ENCODE results near the gene GPC5. TPM values are rescaled to one million over a fixed set of nuclear protein-coding genes. Genes with fewer than 3 reads are reported as not detected.

The GPC5 gene
- total RNA-seq, 1 donor from 2014 or later: 0.57 TPM

- no peak for TF ChIP-seq CTCF (IDR thresholded peaks at IDR 0.05; ENCODE audit: unreplicated experiment)
- H3K36me3 Mint-ChIP-seq (ENCODE audit: insufficient read depth): no peaks in the 10 kb centered on the region
- no peak overlapping the region for H3K4me3 Mint-ChIP-seq (ENCODE audit: low read depth)
- no peaks in the 10 kb centered on the region for H3K27me3 Mint-ChIP-seq
- H3K4me1 Mint-ChIP-seq (ENCODE audit: low read depth): no peaks in the 10 kb centered on the region
- H3K27ac Mint-ChIP-seq: no peak overlapping the region
- DNase-seq (ENCODE audit: low spot score, unreplicated experiment): no peak
- no peaks in the 10 kb centered on the region for H3K9me3 Mint-ChIP-seq (ENCODE audit: low read depth)
Observed at GRCh38 chr13:91764527-91764926, 366.1 kb downstream of the GPC5 start.

GRCh38 chr13:91767651-91768050 is 369.2 kb downstream of the GPC5 start:
- no peaks in the 10 kb centered on the region for H3K9me3 Mint-ChIP-seq (ENCODE audit: low read depth)

GRCh38 chr13:91768746-91769145 is 370.3 kb downstream of the GPC5 start:
- Mint-ChIP-seq H3K4me1 (ENCODE audit: low read depth) (no peaks in the 10 kb centered on the region), H3K9me3 (ENCODE audit: low read depth) (no peaks in the 10 kb centered on the region), H3K36me3 (ENCODE audit: insufficient read depth) (no peaks in the 10 kb centered on the region), H3K27ac (no peak overlapping the region), H3K27me3 (no peaks in the 10 kb centered on the region), H3K4me3 (ENCODE audit: low read depth) (no peak overlapping the region)
- no peak for DNase-seq (ENCODE audit: low spot score, unreplicated experiment)
- TF ChIP-seq CTCF (IDR thresholded peaks at IDR 0.05; ENCODE audit: unreplicated experiment): no peak

More at GRCh38 chr13:91767651-91768050, 369.2 kb downstream of the GPC5 start:
- TF ChIP-seq CTCF (IDR thresholded peaks at IDR 0.05; ENCODE audit: unreplicated experiment): no peak
- no peak overlapping the region for H3K27ac Mint-ChIP-seq
- no peaks in the 10 kb centered on the region for H3K4me1 Mint-ChIP-seq (ENCODE audit: low read depth)
- DNase-seq (ENCODE audit: low spot score, unreplicated experiment): no peak
- H3K36me3 Mint-ChIP-seq (ENCODE audit: insufficient read depth): no peaks in the 10 kb centered on the region
- no peak overlapping the region for H3K4me3 Mint-ChIP-seq (ENCODE audit: low read depth)
- H3K27me3 Mint-ChIP-seq: no peaks in the 10 kb centered on the region

GRCh38 chr13:91771229-91771628 is 372.8 kb downstream of the GPC5 start:
- no peak for TF ChIP-seq CTCF (IDR thresholded peaks at IDR 0.05; ENCODE audit: unreplicated experiment)
- Mint-ChIP-seq H3K4me3 (ENCODE audit: low read depth) (no peak overlapping the region), H3K27me3 (no peaks in the 10 kb centered on the region), H3K27ac (no peak overlapping the region), H3K4me1 (ENCODE audit: low read depth) (no peaks in the 10 kb centered on the region), H3K9me3 (ENCODE audit: low read depth) (no peaks in the 10 kb centered on the region), H3K36me3 (ENCODE audit: insufficient read depth) (no peaks in the 10 kb centered on the region)
- no peak for DNase-seq (ENCODE audit: low spot score, unreplicated experiment)

- no peak for DNase-seq (ENCODE audit: low spot score, unreplicated experiment)
- no peaks in the 10 kb centered on the region for H3K27me3 Mint-ChIP-seq
- no peaks in the 10 kb centered on the region for H3K4me1 Mint-ChIP-seq (ENCODE audit: low read depth)
- H3K36me3 Mint-ChIP-seq (ENCODE audit: insufficient read depth): no peaks in the 10 kb centered on the region
- no peak for TF ChIP-seq CTCF (IDR thresholded peaks at IDR 0.05; ENCODE audit: unreplicated experiment)
- H3K4me3 Mint-ChIP-seq (ENCODE audit: low read depth): no peak overlapping the region
- H3K9me3 Mint-ChIP-seq (ENCODE audit: low read depth): no peaks in the 10 kb centered on the region
- no peak overlapping the region for H3K27ac Mint-ChIP-seq
Observed at GRCh38 chr13:91773591-91774227, 375.3 kb downstream of the GPC5 start.

Data from progenitor cell of endocrine pancreas (in vitro differentiated cells).